Transverse colon (tissue), 4 donors: ENCODE results near the gene ABCG1. TPM values are rescaled to one million over a fixed set of nuclear protein-coding genes. Genes with fewer than 3 reads are reported as not detected.

Source experiments
- DNase-seq: peaks from one replicate; pipeline ENCODE4 v3.0.0-alpha.2; 2019
- H3K27ac ChIP-seq, 4 donors: fragments of 200-600 bp; sonication (generic); 2 replicates each; pipeline ENCODE4 v1.5.1; 2016 to 2018; ENCODE audit warnings: inconsistent platforms in 4 of 4
- H3K27me3 ChIP-seq: fragments of 200-600 bp; sonication (generic); 2 replicates; pipeline ENCODE4 v1.5.1; 2017; ENCODE audit warnings: inconsistent platforms
- H3K36me3 ChIP-seq, 4 donors: fragments of 200-600 bp; sonication (generic); 2 replicates each; pipeline ENCODE4 v1.5.1; 2017 to 2019; ENCODE audit warnings: inconsistent platforms in 4 of 4
- H3K4me1 ChIP-seq, 4 donors: fragments of 200-600 bp; sonication (generic); 2 replicates each; pipeline ENCODE4 v1.5.1; 2017 to 2020; ENCODE audit warnings: inconsistent platforms in 4 of 4
- H3K4me3 ChIP-seq, 4 donors: fragments of 200-600 bp; sonication (generic); 1 replicate in 1 of 4; 2 replicates in 3 of 4; pipeline versions ENCODE4 v1.5.1 to v1.6.1; 2017 to 2019; ENCODE audit warnings: inconsistent platforms in 4 of 4
- H3K9me3 ChIP-seq, 2 donors: fragments of 200-600 bp; sonication (generic); 2 replicates each; pipeline ENCODE4 v1.5.1; 2017 to 2019; ENCODE audit warnings: inconsistent platforms in 2 of 2
- EP300 ChIP-seq: sonication (generic); formaldehyde crosslinking; IDR thresholded peaks from one replicate; pipeline ENCODE4 v1.6.1; 2017; ENCODE audit warnings: antibody characterized with exemption, low read depth
- POLR2A ChIP-seq: fragments of 450-650 bp; IDR thresholded peaks from one replicate; pipeline ENCODE4 v1.6.1; 2016; ENCODE audit warnings: antibody characterized with exemption, mild to moderate bottlenecking, moderate library complexity
- POLR2AphosphoS5 ChIP-seq, 3 donors: sonication (generic); formaldehyde crosslinking; IDR thresholded peaks; one replicate each; pipeline ENCODE4 v1.6.1; 2016; ENCODE audit warnings: antibody characterized with exemption in 3 of 3
- WGBS, 2 donors: methylation state at CpG; one replicate each; pipeline ENCODE4 v1.1.5; 2018; ENCODE audit warnings: low coverage in 1 of 2; 5-methylcytosine and 5-hydroxymethylcytosine counted together
- in situ Hi-C, 4 donors: fragments of 200-750 bp; cut with MboI; loops; one replicate each; pipeline versions ENCODE4 v1.15.0 to v1.15.1; 2017; ENCODE audit warnings: low sequenced_read_pairs in 3 of 4, low pct_ligation_motif_present in 1 of 4, low pct_unique_long_range_greater_than_20kb in 1 of 4
- intact Hi-C: fragments of 100-400 bp; cut with DNase I; formaldehyde crosslinking; loops from one replicate; pipeline ENCODE4 v1.15.1; 2023; ENCODE audit warnings: low total_unique reads
- total RNA-seq, 4 donors: library from RNA; depleted of rRNA; stranded (reverse); fragments of >200 nt; gene quantifications; one replicate each; pipeline ENCODE4 v1.1.0, GENCODE V29; 2016
- TF ChIP-seq, protein P1 (sequence below), 5 experiments: fragments of 200-600 bp in 3 of 5; fragments of 450-650 bp in 2 of 5; sonication (generic) in 3 of 5; IDR thresholded peaks; 1 replicate in 2 of 5; 2 replicates in 3 of 5; pipeline ENCODE4 v1.5.1; 2016 to 2017; ENCODE audit warnings: antibody characterized with exemption in 5 of 5, inconsistent platforms in 3 of 5, mild to moderate bottlenecking in 2 of 5, moderate library complexity in 1 of 5

ABCG1 gene
- total RNA-seq, 4 donors from 2014 or later: 17.1 to 67.7 (median 53.2) TPM

GRCh38 chr21:42337276-42337675 is 118.3 kb downstream of the ABCG1 start:
- in situ Hi-C loops: no loop called here
- H3K4me1 ChIP-seq: peaks cover 0 to 18% (median 4%) of the 10 kb centered on the region in 4 donors
- WGBS, 2 donors: 67 to 68% methylated on average over 4 of the region's 4 CpGs
- H3K9me3 ChIP-seq: no peaks in the 10 kb centered on the region
- TF ChIP-seq POLR2AphosphoS5 (IDR thresholded peaks at IDR 0.05): no peak
- no peak for TF ChIP-seq EP300
- TF ChIP-seq POLR2A: no peak
- TF ChIP-seq, protein P1, sequence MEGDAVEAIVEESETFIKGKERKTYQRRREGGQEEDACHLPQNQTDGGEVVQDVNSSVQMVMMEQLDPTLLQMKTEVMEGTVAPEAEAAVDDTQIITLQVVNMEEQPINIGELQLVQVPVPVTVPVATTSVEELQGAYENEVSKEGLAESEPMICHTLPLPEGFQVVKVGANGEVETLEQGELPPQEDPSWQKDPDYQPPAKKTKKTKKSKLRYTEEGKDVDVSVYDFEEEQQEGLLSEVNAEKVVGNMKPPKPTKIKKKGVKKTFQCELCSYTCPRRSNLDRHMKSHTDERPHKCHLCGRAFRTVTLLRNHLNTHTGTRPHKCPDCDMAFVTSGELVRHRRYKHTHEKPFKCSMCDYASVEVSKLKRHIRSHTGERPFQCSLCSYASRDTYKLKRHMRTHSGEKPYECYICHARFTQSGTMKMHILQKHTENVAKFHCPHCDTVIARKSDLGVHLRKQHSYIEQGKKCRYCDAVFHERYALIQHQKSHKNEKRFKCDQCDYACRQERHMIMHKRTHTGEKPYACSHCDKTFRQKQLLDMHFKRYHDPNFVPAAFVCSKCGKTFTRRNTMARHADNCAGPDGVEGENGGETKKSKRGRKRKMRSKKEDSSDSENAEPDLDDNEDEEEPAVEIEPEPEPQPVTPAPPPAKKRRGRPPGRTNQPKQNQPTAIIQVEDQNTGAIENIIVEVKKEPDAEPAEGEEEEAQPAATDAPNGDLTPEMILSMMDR (IDR thresholded peaks at IDR 0.05): no peak
- no peak overlapping the region for H3K4me3 ChIP-seq
- H3K27ac ChIP-seq: peak overlapping the region in 1 of 4 donors; percentile 17
- no peak for DNase-seq
- intact Hi-C loops: no loop called here
- no peaks in the 10 kb centered on the region for H3K36me3 ChIP-seq
- peaks cover 6% of the 10 kb centered on the region for H3K27me3 ChIP-seq

- WGBS, 2 donors: 44 to 45% methylated on average over 3 to 21 of the region's 23 CpGs
- intact Hi-C loops: no loop called here
- H3K27ac ChIP-seq: peak overlapping the region in 1 of 4 donors; percentile 17
- in situ Hi-C loops: no loop called here
- H3K4me1 ChIP-seq: peaks cover 0 to 16% (median 1%) of the 10 kb centered on the region in 4 donors
- no peak overlapping the region for H3K4me3 ChIP-seq
- no peaks in the 10 kb centered on the region for H3K9me3 ChIP-seq
- peak; percentile 88 for DNase-seq
- no peak for TF ChIP-seq POLR2AphosphoS5 (IDR thresholded peaks at IDR 0.05)
- TF ChIP-seq, protein P1 (IDR thresholded peaks at IDR 0.05): peak; percentile 58 to 89 (median 70)
- peaks cover 6% of the 10 kb centered on the region for H3K27me3 ChIP-seq
- H3K36me3 ChIP-seq: no peaks in the 10 kb centered on the region
Measured at GRCh38 chr21:42337830-42338728, 119.1 kb downstream of the ABCG1 start.

DNA sequence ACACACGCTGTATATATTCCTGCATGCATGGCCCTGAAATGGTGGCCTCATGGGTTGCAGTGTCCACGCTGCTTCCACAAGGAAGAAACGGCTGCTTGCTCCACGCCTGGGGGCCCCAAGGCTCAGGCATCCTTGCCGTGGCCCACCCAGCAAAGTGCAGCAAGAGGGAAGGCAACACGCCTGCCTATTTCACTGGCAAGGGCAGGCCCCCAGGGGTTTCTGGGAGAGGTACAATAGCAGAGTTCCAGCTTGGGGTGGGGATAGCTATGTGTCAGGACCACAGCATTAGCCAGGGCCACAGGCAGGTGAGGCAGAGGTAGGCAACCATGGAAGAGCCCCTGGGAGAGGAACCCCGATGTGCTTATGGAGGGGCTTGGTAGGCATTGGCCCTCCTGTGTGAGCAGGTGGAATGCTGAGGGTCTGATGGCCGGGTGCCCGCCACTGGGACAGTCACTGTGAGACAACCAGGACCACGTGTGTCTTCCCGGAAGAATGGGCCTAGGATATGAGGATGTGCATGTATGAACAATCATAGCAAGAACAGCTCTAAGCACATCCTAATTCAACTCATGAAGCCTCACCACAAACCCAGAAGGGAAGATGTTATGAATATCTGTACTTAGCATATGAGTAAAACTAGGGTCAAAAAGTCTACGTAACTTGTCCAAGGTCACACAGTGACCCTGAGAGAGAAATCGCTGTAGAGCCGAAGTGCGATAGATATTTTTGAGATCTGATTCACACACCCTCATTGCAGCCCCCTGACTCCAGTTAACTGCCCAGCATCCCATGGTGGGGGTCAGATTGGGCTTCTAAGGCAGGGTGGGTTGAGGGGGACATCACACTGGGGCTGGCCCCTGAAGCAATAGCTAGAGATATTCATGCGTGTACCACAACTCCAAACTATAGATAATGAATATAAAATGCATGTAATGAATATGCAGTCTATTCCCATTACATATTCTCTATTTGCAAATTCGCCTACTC is 120.1 kb downstream of the ABCG1 start:
- Histone ChIP-seq H3K27ac (no peak overlapping the region), H3K4me3 (no peak overlapping the region), H3K36me3 (no peaks in the 10 kb centered on the region), H3K4me1 (peaks cover 0 to 10% (median 1%) of the 10 kb centered on the region in 4 donors), H3K9me3 (no peaks in the 10 kb centered on the region), H3K27me3 (peaks cover 6% of the 10 kb centered on the region)
- intact Hi-C loops (no loop called here), in situ Hi-C loops (no loop called here)
- TF ChIP-seq POLR2A: no peak
- no peak for TF ChIP-seq POLR2AphosphoS5 (IDR thresholded peaks at IDR 0.05)
- TF ChIP-seq, protein P1 (IDR thresholded peaks at IDR 0.05): no peak
- no peak for TF ChIP-seq EP300
- DNase-seq: no peak
- 80 to 93% methylated on average over 3 to 16 of the region's 17 CpGs for WGBS, 2 donors
